K562 (cell line): Measurements from ENCODE around the gene FREM3. TPM values are rescaled to one million over a fixed set of nuclear protein-coding genes. Genes with fewer than 3 reads are reported as not detected.

ENCODE experiments used
- ATAC-seq: fragments of 200-7000 bp; cut with Tn5 transposase; 3 replicates; pipeline ENCODE4 v1.9.1; 2020; ENCODE audit warnings: moderate library complexity
- BruUV-seq: library from RNA; stranded (reverse); fragments of 400-500 nt; replicated peaks from 2 replicates; lab custom pipeline; 2021; lab: Mats Ljungman, UMichigan
- CTCF ChIA-PET: fragments of 300-600 bp; formaldehyde crosslinking; extraction: SDS; loops from one replicate; lab custom pipeline; 2021; ENCODE audit warnings: low intra/inter-chr PET ratio; lab: Yijun Ruan, JAX
- POLR2A ChIA-PET: fragments of 300-600, 350-650 bp; sonication (Branson Sonifier 250); formaldehyde crosslinking; extraction: SDS; loops from one replicate; lab custom pipeline; 2021; ENCODE audit warnings: antibody characterized with exemption, inconsistent platforms; lab: Yijun Ruan, JAX
- DNase-seq, 4 experiments: peaks; one replicate each; pipeline versions ENCODE4 v3.0.0 to v3.0.0-alpha.2; 2011 to 2018; ENCODE audit warnings: low spot score in 3 of 4, mixed read lengths in 3 of 4; ENCODE audit errors: extremely low read depth in 1 of 4
- FAIRE-seq: peaks from 2 replicates; lab custom pipeline; 2011; peaks lifted over from hg19 to GRCh38; lab: Jason Lieb, UNC
- H2AFZ ChIP-seq: 2 replicates; pipeline ENCODE4 v1.6.0; 2011; ENCODE audit warnings: low read depth, low read length, control low read depth, inconsistent platforms
- H3K27ac ChIP-seq: fragments of 200-600 bp; 3 replicates; pipeline ENCODE4 v1.8.0; 2011; ENCODE audit warnings: low read depth, mild to moderate bottlenecking, control low read depth, inconsistent platforms, low read length, moderate library complexity, mixed read lengths; ENCODE audit errors: extremely low read depth
- H3K27me3 ChIP-seq, 2 experiments: fragments of 300-600 bp in 1 of 2; 2 replicates in 1 of 2; 3 replicates in 1 of 2; pipeline versions ENCODE4 v1.6.0 to v1.8.0; 2011; ENCODE audit warnings: inconsistent platforms in 2 of 2, low read length in 2 of 2, mild to moderate bottlenecking in 1 of 2, mixed read lengths in 1 of 2, moderate library complexity in 1 of 2; ENCODE audit not compliant: control insufficient read depth in 2 of 2, insufficient read depth in 2 of 2
- H3K36me3 ChIP-seq: fragments of 300-600 bp; 3 replicates; pipeline ENCODE4 v1.8.0; 2011; ENCODE audit warnings: mild to moderate bottlenecking, low read length, inconsistent platforms; ENCODE audit not compliant: control insufficient read depth, insufficient read depth
- H3K4me1 ChIP-seq, 2 experiments: fragments of 200-600 bp in 1 of 2; replicated peaks in 1 of 2; 2 replicates in 1 of 2; 3 replicates in 1 of 2; pipeline versions ENCODE4 v1.5.1 to v1.8.0; 2011; ENCODE audit warnings: inconsistent platforms in 2 of 2, low read length in 2 of 2, mild to moderate bottlenecking in 1 of 2, mixed read lengths in 1 of 2, moderate library complexity in 1 of 2; ENCODE audit not compliant: control insufficient read depth in 2 of 2, insufficient read depth in 2 of 2
- H3K4me2 ChIP-seq: 2 replicates; pipeline ENCODE4 v1.6.1; 2011; ENCODE audit warnings: low read length, control low read depth, inconsistent platforms, mixed read lengths; ENCODE audit not compliant: insufficient read depth
- H3K4me3 ChIP-seq: fragments of 200-600 bp; sonication (generic), shearing (Covaris generic); 2 replicates; pipeline ENCODE4 v1.5.1; 2016; ENCODE audit warnings: control low read depth, inconsistent platforms
- H3K79me2 ChIP-seq: fragments of 200-600 bp; 3 replicates; pipeline ENCODE4 v1.8.0; 2011; ENCODE audit warnings: low read length, inconsistent platforms; ENCODE audit not compliant: control insufficient read depth, insufficient read depth
- H3K9ac ChIP-seq, 2 experiments: 2 replicates each; pipeline versions ENCODE4 v1.6.0 to v1.6.1; 2011; ENCODE audit warnings: low read depth in 2 of 2, low read length in 2 of 2, control low read depth in 1 of 2, inconsistent platforms in 1 of 2, mild to moderate bottlenecking in 1 of 2, mixed read lengths in 1 of 2; ENCODE audit not compliant: insufficient read depth in 1 of 2
- H3K9me1 ChIP-seq: one replicate; pipeline ENCODE4 v1.6.0; 2011; ENCODE audit warnings: inconsistent platforms, mild to moderate bottlenecking, low read length, moderate library complexity; ENCODE audit not compliant: control insufficient read depth, insufficient read depth
- H3K9me3 ChIP-seq: replicated peaks from 2 replicates; pipeline ENCODE4 v1.5.1; 2011; ENCODE audit warnings: low read depth, low read length, inconsistent platforms; ENCODE audit not compliant: control insufficient read depth, insufficient read depth
- H4K20me1 ChIP-seq: replicated peaks from 2 replicates; pipeline ENCODE4 v1.6.1; 2011; ENCODE audit warnings: low read length, inconsistent platforms, mixed read lengths; ENCODE audit not compliant: control insufficient read depth, insufficient read depth
- ARHGAP35 ChIP-seq: fragments of 450-650 bp; IDR thresholded peaks from 2 replicates; pipeline ENCODE4 v1.6.1; 2018; ENCODE audit not compliant: partially characterized antibody
- CBX1 ChIP-seq: sonication (generic); IDR thresholded peaks from 2 replicates; pipeline ENCODE4 v1.6.1; 2016; ENCODE audit warnings: antibody characterized with exemption, low read depth, mild to moderate bottlenecking
- CHCHD3 ChIP-seq: fragments of 250-450 bp; sonication (Bioruptor Pico); IDR thresholded peaks from 2 replicates; pipeline ENCODE4 v2.1.2; 2022; ENCODE audit warnings: mild to moderate bottlenecking
- DDX20 ChIP-seq: fragments of 450-650 bp; IDR thresholded peaks from 2 replicates; pipeline ENCODE4 v1.6.1; 2016; ENCODE audit warnings: missing genetic modification characterization, low read depth, mild to moderate bottlenecking, missing compliant biosample characterization, moderate library complexity
- DMBX1 ChIP-seq: fragments of 250-450 bp; sonication (Bioruptor Pico); IDR thresholded peaks from 2 replicates; pipeline ENCODE4 v1.8.0; 2022; ENCODE audit warnings: inconsistent platforms, mild to moderate bottlenecking, moderate library complexity, borderline replicate concordance
- EP400 ChIP-seq: fragments of 450-650 bp; IDR thresholded peaks from 2 replicates; pipeline ENCODE4 v1.6.1; 2017; ENCODE audit warnings: antibody characterized with exemption, mild to moderate bottlenecking, moderate library complexity
- ETV6 ChIP-seq, 3 experiments: fragments of 150-350 bp in 1 of 3; sonication (generic) in 1 of 3; formaldehyde crosslinking in 1 of 3; IDR thresholded peaks; 2 replicates each; pipeline versions ENCODE4 v1.6.1 to v1.8.0; 2014 to 2022; ENCODE audit warnings: borderline replicate concordance in 2 of 3, low read depth in 2 of 3, antibody characterized with exemption in 1 of 3, low read length in 1 of 3, mild to moderate bottlenecking in 1 of 3, missing genetic modification reagents in 1 of 3
- FOXP4 ChIP-seq: sonication (generic); formaldehyde crosslinking; IDR thresholded peaks from 2 replicates; pipeline ENCODE4 v1.8.0; 2022; ENCODE audit warnings: mild to moderate bottlenecking, missing genetic modification reagents, borderline replicate concordance
- KLF6 ChIP-seq: fragments of 250-450 bp; sonication (Bioruptor Pico); IDR thresholded peaks from 2 replicates; pipeline ENCODE4 v1.4.0; 2020; ENCODE audit warnings: mild to moderate bottlenecking, moderate library complexity, borderline replicate concordance
- MAFK ChIP-seq: IDR thresholded peaks from 2 replicates; pipeline ENCODE4 v1.6.1; 2011; ENCODE audit warnings: low read length, improper control_type of control experiment
- MEF2A ChIP-seq: IDR thresholded peaks from 2 replicates; pipeline ENCODE4 v1.6.1; 2011; ENCODE audit warnings: low read depth, mild to moderate bottlenecking, low read length, moderate library complexity; ENCODE audit not compliant: control insufficient read depth
- NCOA4 ChIP-seq: fragments of 450-650 bp; IDR thresholded peaks from 2 replicates; pipeline ENCODE4 v1.6.1; 2018; ENCODE audit warnings: mild to moderate bottlenecking; ENCODE audit not compliant: partially characterized antibody
- PPARD ChIP-seq: fragments of 250-450 bp; sonication (Bioruptor Pico); IDR thresholded peaks from 2 replicates; pipeline ENCODE4 v1.8.0; 2022; ENCODE audit warnings: inconsistent platforms, mild to moderate bottlenecking, moderate library complexity
- SAFB ChIP-seq: fragments of 200-400 bp; formaldehyde crosslinking; IDR thresholded peaks from 2 replicates; pipeline ENCODE4 v1.6.1; 2017; ENCODE audit warnings: low read depth, low read length, borderline replicate concordance
- SOX6 ChIP-seq: fragments of 450-650 bp; IDR thresholded peaks from 2 replicates; pipeline ENCODE4 v1.6.1; 2014; ENCODE audit warnings: mild to moderate bottlenecking
- SRSF3 ChIP-seq: fragments of 200-400 bp; formaldehyde crosslinking; IDR thresholded peaks from 2 replicates; pipeline ENCODE4 v1.6.1; 2016; ENCODE audit warnings: mild to moderate bottlenecking, low read length, moderate library complexity; ENCODE audit not compliant: insufficient read depth
- TAF9B ChIP-seq: fragments of 450-650 bp; IDR thresholded peaks from 2 replicates; pipeline ENCODE4 v1.6.1; 2018; ENCODE audit warnings: mild to moderate bottlenecking; ENCODE audit not compliant: partially characterized antibody
- ZKSCAN3 ChIP-seq: fragments of 250-450 bp; sonication (Bioruptor Pico); IDR thresholded peaks from 2 replicates; pipeline ENCODE4 v1.4.0; 2020
- ZNF165 ChIP-seq: fragments of 250-450 bp; sonication (Bioruptor Pico); IDR thresholded peaks from 2 replicates; pipeline ENCODE4 v1.4.0; 2020; ENCODE audit warnings: borderline replicate concordance
- ZNF316 ChIP-seq: fragments of 450-650 bp; IDR thresholded peaks from 2 replicates; pipeline ENCODE4 v1.6.1; 2016
- WGBS: fragments of 100-300 bp; shearing (Covaris generic); methylation state at CpG from one replicate; pipeline ENCODE4 v1.1.6; 2016; ENCODE audit warnings: low coverage, mixed read lengths; ENCODE audit not compliant: insufficient coverage; ENCODE audit errors: missing lambda C conversion rate; 5-methylcytosine and 5-hydroxymethylcytosine counted together
- in situ Hi-C: fragments of 300-500 bp; cut with MboI; formaldehyde crosslinking; loops from 4 replicates; pipeline ENCODE4 v1.15.0; 2018; ENCODE audit warnings: inconsistent platforms, mixed read lengths
- intact Hi-C: fragments of 100-400 bp; cut with micrococcal nuclease; formaldehyde crosslinking; loops from 2 replicates; pipeline ENCODE4 v1.14.2; 2022
- polyA plus RNA-seq, 8 experiments: library from polyadenylated mRNA; depleted of rRNA in 4 of 8; stranded (reverse) in 5 of 8; unstranded in 3 of 8; fragments of >200 nt; fragmentation: Nextera tagmentation in 2 of 8; fragmentation: Illumina TruSeq in 1 of 8; extraction: Ambion mirVana in 2 of 8; extraction: Trizol in 1 of 8; gene quantifications; 2 replicates each; pipeline versions ENCODE4 v1.2.1 to v1.2.3, GENCODE V29; 2011 to 2014; ENCODE audit warnings: inconsistent platforms in 1 of 8, missing spikeins in 1 of 8
- total RNA-seq, 7 experiments: library from RNA; depleted of rRNA in 6 of 7; stranded (reverse); fragments of >200 nt in 6 of 7; fragmentation: Illumina TruSeq in 2 of 7; extraction: Trizol in 2 of 7; gene quantifications; 2 replicates each; pipeline versions ENCODE4 v1.2.1 to v1.2.3, GENCODE V29; 2011 to 2021; ENCODE audit warnings: low replicate concordance in 1 of 7

FREM3 gene
- total and polyA plus RNA-seq, 9 of the 15 experiments (the other 6 are each of a cell fraction or from before 2014, with no cell fraction given): not detected

- Histone ChIP-seq H3K4me3 (no peak overlapping the region), H3K9me3 (0 out of 2 replicates have a peak, but pooled peaks cover 4% of the 10 kb centered on the region), H3K27ac (no peak overlapping the region), H3K4me1 (no peaks in the 10 kb centered on the region), H3K4me2 (no peak overlapping the region), H3K9me1 (no peaks in the 10 kb centered on the region), H3K36me3 (no peaks in the 10 kb centered on the region), H4K20me1 (no peaks in the 10 kb centered on the region), H2AFZ (no peak overlapping the region), H3K79me2 (no peaks in the 10 kb centered on the region), H3K9ac (no peak overlapping the region), H3K27me3 (peaks cover 0 to 13% of the 10 kb centered on the region in 2 experiments; a peak in 2 of 5 replicates)
- in situ Hi-C loops (no loop called here), intact Hi-C loops (no loop called here)
- FAIRE-seq (no peak), DNase-seq (no peak), ATAC-seq (no peak)
- BruUV-seq: no TSS peak
- POLR2A ChIA-PET: no interaction called here
- CTCF ChIA-PET: no interaction called here
- TF ChIP-seq ZKSCAN3 (no peak), ARHGAP35 (no peak), ZNF316 (no peak), CHCHD3 (CRISPR knock-in tag) (no peak), DDX20 (tag) (no peak), FOXP4 (no peak), MEF2A (no peak), MAFK (no peak), TAF9B (no peak), ETV6 (IDR thresholded peaks at IDR 0.05; ENCODE audit: borderline replicate concordance in 1 of 2, low read depth in 2 of 2, low read length in 1 of 2) (no peak), ETV6 (CRISPR knock-in tag; IDR thresholded peaks at IDR 0.05; ENCODE audit: borderline replicate concordance) (no peak), CBX1 (no peak), SRSF3 (no peak), PPARD (CRISPR knock-in tag) (no peak), ZNF165 (CRISPR knock-in tag) (no peak), SAFB (no peak), NCOA4 (no peak), SOX6 (no peak), KLF6 (no peak), DMBX1 (no peak), EP400 (no peak)
- WGBS: 2% methylated on average over 6 of the region's 6 CpGs
Measured at GRCh38 chr4:143585548-143585947, 114.9 kb downstream of the FREM3 start.
